Suprapubic skin (tissue), 3 donors: ENCODE measurements around the gene CDC5L.

Source experiments
- CTCF ChIP-seq, 2 donors: fragments of 200-600 bp in 1 of 2; fragments of 450-650 bp in 1 of 2; sonication (generic) in 1 of 2; IDR thresholded peaks; one replicate each; pipeline ENCODE4 v1.5.1; 2016 to 2019; ENCODE audit warnings: antibody characterized with exemption in 2 of 2, mild to moderate bottlenecking in 1 of 2, moderate library complexity in 1 of 2
- POLR2A ChIP-seq, 2 donors: fragments of 450-650 bp; IDR thresholded peaks; one replicate each; pipeline ENCODE4 v1.6.1; 2017; ENCODE audit warnings: antibody characterized with exemption in 2 of 2, mild to moderate bottlenecking in 2 of 2, moderate library complexity in 2 of 2

- TF ChIP-seq CTCF (IDR thresholded peaks at IDR 0.05) (no peak), POLR2A (IDR thresholded peaks at IDR 0.05) (no peak)
Measured at GRCh38 chr6:44493132-44493531, 105.6 kb downstream of the CDC5L start.
